CD4-positive, alpha-beta T cell treated with Interleukin-12 subunit alpha and Interleukin-12 subunit beta, for 1 hour (primary cell): Measurements from ENCODE around the gene PCNT.
"Not testable (repeated sequence)": the region's sequence is repeated elsewhere in the genome, so short reads cannot be mapped to it uniquely, and the experiment has no call there.

Source experiments
- DNase-seq: peaks from one replicate; pipeline ENCODE4 v3.0.0-alpha.2; 2020

PCNT gene

GRCh38 chr21:46431448-46431847 is 107.5 kb downstream of the PCNT start:
- DNase-seq = no peak

DNA sequence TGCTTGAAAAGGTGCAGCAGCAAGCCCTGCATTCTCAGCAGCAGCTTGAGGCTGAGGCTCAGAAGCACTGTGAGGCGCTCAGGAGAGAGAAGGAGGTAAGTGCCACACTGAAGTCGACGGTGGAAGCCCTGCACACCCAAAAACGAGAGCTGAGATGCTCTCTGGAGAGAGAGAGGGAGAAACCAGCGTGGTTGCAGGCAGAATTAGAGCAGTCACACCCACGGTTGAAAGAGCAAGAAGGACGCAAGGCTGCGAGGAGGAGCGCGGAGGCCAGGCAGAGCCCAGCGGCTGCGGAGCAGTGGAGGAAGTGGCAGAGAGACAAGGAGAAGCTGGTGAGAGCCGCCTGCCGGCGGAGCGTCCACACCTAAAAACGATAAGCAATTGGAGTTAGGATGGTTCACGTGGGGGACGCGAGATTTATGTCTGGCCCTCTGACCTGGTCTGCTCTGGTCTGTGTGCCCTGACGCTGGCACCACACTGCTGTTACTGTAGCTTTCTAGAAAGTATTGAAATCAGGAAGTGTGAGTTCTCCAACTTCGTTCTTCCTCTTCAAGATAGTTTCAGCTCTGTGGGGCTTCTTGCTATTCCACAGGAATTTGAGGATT is 108.0 kb downstream of the PCNT start:
- DNase-seq = peak; percentile 12

DNA sequence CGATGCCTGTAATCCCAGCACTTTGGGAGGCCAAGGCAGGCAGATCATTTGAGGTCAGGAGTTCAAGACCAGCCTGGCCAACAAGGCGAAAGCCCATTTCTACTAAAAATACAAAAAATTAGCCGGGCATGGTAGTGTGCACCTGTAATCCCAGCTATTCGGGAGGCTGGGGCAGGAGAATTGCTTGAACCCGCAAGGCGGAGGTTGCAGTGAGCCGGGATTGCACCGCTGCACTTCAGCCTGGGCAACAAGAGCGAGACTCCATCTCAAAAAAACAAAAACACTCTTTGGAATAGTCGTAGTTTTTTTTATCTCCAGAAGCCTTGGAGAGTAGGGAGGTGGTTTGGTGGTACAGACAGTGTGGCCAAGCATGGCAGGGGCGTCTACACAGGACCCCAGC is 109.2 kb downstream of the PCNT start:
- not testable (repeated sequence) for DNase-seq

- no peak for DNase-seq
These were observed 110.5 kb downstream of the PCNT start for GRCh38 chr21:46434322-46434958.

DNA sequence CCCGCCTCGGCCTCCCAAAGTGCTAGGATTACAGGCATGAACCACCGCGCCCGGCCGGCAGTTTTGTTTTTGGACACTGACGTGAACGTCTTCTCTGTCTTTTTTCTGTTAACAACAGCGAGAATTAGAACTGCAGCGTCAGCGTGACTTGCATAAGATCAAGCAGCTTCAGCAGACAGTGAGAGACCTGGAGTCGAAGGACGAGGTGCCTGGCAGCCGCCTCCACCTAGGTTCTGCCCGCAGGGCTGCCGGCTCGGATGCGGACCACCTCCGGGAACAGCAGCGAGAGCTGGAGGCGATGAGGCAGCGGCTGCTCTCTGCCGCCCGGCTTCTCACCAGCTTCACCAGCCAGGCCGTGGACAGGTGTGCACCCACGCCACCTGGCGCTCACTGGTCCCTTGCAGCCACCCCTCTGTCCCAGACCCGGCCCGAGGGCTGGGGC is 111.9 kb downstream of the PCNT start:
- DNase-seq = no peak

DNA sequence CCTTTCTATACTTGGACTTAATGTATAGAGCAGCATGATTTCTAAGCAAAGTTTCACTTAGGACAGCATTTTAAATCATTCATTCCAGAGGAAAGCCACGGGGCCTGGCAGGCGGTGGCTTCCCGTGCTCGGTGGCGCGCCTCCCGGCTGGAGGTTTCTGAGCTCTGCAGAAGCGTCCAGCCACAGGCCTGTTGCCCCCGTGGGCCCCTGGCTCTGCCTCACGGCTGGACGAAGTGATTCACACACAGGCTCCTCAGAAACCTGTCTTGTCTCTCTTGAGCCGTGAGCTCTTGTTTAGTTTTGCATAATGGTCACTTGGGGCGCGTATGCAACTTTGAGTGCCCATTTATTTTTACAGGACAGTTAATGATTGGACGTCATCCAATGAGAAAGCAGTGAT is 112.7 kb downstream of the PCNT start:
- DNase-seq = no peak

- DNase-seq = no peak
These were observed 113.1 kb downstream of the PCNT start for GRCh38 chr21:46437096-46437498.

GRCh38 chr21:46437511-46437910 is 113.6 kb downstream of the PCNT start:
- no peak for DNase-seq

DNA sequence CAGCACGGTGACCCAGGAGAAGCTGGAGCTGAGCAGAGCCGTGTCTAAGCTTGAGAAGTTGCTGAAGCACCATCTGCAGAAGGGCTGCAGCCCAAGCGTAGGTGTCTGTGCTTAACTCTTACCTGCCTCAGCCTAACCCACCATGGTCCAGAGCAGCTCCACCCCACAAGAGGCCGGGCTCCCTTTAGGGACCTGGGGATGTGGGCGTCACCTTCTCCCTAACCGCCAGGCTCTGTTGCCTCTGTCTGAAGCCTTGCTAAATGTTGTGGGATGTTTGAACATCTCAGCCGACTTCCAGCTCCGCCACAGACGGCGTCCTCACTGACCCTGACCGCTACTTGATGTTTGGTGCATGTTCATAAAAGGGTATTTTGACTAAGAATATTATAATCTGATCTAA is 114.3 kb downstream of the PCNT start:
- no peak for DNase-seq

DNA sequence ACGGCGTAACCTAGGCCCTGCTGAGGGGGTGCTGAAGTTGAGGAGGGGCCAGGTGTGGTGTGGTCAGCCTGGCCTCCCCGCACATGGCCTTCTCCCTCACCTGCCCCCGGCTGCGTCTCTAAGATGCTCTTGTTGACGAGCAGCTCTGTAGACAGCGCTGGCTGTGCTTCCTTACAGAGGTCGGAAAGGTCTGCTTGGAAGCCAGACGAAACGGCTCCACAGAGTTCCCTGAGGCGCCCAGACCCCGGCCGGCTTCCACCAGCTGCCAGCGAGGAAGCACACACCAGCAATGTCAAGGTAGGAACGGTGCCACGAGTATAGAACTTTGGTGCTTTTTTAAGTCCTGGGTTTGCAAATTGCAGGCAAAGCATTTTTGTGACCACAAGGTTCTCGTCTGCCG is 116.0 kb downstream of the PCNT start:
- DNase-seq = no peak

DNA sequence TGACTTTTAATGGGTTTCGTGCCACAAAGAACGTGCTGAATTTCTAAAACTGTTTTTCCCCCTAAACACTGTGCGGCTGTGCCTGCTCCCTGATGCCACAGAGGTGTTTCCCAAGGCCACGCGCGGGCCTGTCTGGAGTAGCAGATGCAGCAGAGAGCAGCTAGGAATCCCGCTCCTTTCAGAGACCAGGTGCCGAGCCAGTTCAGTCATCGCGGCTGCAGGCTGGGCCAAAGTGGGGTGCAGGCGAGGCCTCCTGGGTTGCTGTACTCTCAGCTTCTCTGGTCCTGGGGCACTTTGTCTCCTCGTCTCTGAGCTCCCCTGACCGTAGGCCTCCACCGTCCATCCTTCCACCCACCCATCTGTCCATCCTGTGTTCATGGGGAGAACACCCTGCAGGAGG is 117.4 kb downstream of the PCNT start:
- no peak for DNase-seq

GRCh38 chr21:46441961-46442498 is 118.1 kb downstream of the PCNT start:
- no peak for DNase-seq

DNA sequence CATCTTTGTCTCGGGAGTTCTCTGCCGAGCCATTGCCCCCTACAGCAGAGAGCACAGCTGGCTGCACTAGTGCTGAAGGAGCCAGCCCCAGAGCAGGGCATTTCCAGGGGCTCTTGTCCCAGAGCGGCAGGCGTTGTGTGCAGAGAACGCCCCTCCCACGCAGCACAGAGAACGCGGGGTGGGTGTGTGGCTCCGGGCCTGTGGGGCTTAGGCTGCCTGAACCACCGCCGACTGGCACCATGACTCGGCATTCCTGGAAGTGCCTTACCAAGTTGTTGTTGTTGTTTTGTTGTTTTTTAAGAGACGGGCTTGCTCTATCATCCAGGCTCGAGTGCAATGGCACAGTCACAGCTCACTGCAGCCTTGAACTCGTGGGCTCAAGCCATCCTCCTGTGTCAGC is 119.0 kb downstream of the PCNT start:
- DNase-seq = no peak

- DNase-seq = no peak
These were observed 120.0 kb downstream of the PCNT start for GRCh38 chr21:46443910-46444309.

GRCh38 chr21:46448108-46448507 is 124.2 kb downstream of the PCNT start:
- DNase-seq = no peak

GRCh38 chr21:46448855-46449254 is 124.9 kb downstream of the PCNT start:
- not testable (repeated sequence) for DNase-seq

DNA sequence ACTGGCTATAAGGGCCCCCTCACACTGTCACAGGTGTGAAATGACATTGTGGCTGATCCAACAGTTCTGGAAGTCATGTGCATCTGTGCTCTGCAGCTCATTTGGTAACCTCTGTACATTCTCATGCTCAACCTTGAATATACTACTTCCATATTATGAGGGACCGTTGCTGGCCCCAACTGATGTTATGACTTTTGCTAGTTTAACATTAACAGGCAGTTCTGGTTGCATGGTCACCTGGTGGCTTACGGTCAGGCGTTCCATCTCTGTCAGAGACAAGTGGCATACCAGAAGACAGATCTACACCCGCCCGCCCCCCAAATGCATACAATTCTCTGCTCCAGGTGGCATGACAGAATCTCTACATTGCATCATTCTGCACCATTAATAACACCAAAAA is 128.8 kb downstream of the PCNT start:
- DNase-seq = no peak

DNA sequence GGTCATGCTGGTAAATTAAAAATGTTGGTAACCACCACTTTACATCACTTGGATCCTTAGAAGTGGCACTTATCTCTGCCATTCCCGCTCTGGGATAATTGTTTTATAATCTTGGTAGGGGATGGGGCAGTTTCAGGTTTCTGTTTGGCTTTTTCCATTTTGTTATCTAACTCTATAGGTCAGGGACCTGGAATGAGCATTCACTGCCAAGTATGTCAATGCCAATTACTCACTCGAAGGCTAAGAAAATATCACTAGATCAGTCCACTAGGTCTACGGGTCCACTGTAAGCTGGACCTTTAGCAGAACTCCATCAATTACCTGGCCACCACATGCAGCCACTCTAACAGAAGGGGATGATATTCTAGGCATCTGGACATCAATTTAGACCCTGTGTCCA is 130.2 kb downstream of the PCNT start:
- no peak for DNase-seq

- DNase-seq = no peak
These were observed 130.9 kb downstream of the PCNT start for GRCh38 chr21:46454634-46455390.

DNA sequence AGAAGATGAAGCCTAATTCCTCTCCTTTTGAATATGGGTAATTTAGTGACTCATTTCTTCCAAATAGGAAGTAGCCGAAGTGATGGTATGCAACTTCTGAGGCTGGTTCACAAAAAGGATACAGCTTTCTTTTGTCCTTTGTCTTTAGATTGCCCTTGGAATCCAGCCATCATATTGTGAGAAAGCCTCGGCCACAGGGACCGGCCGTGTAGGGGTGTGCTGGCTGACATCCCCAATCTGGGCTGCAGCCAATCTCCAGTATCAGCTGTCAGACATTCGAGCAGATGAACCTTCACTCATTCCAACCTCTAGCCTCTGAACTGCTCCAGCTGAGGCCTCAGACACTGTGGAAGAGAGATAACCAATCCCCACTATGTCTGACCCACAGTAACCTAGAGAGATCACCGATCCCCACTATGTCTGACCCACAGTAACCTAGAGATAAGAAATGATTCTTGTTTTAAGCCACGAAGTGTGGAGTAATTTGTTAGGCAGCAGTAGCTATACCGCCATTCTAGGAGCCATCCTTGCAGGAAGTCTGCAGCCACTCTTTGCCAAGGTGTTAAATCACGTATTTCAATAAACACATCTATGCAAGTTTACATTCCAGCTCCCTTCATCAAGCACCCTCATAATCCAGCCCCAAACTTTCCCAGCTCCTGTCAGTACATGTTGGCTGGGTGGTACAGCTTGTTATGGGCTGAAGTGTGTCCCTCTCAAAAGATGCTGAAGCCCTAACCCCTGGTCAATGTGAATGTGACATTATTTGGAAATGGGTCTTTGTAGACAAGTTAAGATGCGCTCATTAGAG is 131.8 kb downstream of the PCNT start:
- DNase-seq = no peak

- no peak for DNase-seq
These were observed 132.8 kb downstream of the PCNT start for GRCh38 chr21:46456750-46457149.

- DNase-seq = no peak
These were observed 133.9 kb downstream of the PCNT start for GRCh38 chr21:46457801-46458314.
